Stomach (tissue), 4 donors: ENCODE data around the gene MYB.

Source experiments
- POLR2A ChIP-seq, 4 donors: fragments of 450-650 bp; IDR thresholded peaks; one replicate each; pipeline ENCODE4 v1.6.1; 2016; ENCODE audit warnings: antibody characterized with exemption in 4 of 4, control low read depth in 2 of 4, mild to moderate bottlenecking in 1 of 4, moderate library complexity in 1 of 4
- TF ChIP-seq, protein P1 (sequence below), 7 experiments: fragments of 450-650 bp in 4 of 7; fragments of 200-600 bp in 3 of 7; sonication (generic) in 3 of 7; IDR thresholded peaks; one replicate each; pipeline ENCODE4 v1.5.1; 2016 to 2019; ENCODE audit warnings: antibody characterized with exemption in 7 of 7, control low read depth in 2 of 7, mild to moderate bottlenecking in 1 of 7

DNA sequence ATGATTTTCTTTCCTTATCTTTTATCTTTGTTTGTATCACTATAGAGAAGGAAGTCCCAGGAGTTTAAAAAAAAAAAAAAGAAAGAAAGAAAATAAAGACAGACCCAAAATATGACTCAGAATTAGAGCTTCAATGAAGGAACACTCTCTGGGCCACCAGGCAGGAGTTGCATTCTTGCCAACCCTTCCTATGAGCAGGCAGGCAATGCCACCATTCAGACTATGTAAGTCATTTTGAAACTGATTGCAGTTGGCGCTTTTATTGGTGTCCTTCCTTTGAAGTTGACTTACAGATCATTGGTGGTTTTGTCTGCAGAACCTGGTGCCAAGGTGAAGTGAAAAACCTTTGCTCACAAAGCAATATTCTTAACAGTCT is 50.3 kb downstream of the MYB start:
- TF ChIP-seq, protein P1, sequence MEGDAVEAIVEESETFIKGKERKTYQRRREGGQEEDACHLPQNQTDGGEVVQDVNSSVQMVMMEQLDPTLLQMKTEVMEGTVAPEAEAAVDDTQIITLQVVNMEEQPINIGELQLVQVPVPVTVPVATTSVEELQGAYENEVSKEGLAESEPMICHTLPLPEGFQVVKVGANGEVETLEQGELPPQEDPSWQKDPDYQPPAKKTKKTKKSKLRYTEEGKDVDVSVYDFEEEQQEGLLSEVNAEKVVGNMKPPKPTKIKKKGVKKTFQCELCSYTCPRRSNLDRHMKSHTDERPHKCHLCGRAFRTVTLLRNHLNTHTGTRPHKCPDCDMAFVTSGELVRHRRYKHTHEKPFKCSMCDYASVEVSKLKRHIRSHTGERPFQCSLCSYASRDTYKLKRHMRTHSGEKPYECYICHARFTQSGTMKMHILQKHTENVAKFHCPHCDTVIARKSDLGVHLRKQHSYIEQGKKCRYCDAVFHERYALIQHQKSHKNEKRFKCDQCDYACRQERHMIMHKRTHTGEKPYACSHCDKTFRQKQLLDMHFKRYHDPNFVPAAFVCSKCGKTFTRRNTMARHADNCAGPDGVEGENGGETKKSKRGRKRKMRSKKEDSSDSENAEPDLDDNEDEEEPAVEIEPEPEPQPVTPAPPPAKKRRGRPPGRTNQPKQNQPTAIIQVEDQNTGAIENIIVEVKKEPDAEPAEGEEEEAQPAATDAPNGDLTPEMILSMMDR (IDR thresholded peaks at IDR 0.05), result no peak
- no peak for TF ChIP-seq POLR2A (IDR thresholded peaks at IDR 0.05)
